Glutamatergic neuron (in vitro differentiated cells): ENCODE results near the gene ZNF227. TPM values are rescaled to one million over a fixed set of nuclear protein-coding genes. Genes with fewer than 3 reads are reported as not detected.
"Not testable (repeated sequence)": the region's sequence is repeated elsewhere in the genome, so short reads cannot be mapped to it uniquely, and the experiment has no call there.

Experiments
- DNase-seq: peaks from one replicate; pipeline ENCODE4 v3.0.0; 2022
- H3K27ac Mint-ChIP-seq: one replicate; pipeline ENCODE4 v1.8.0; 2020; ENCODE audit warnings: mild to moderate bottlenecking, mixed read lengths, inconsistent platforms; ENCODE audit not compliant: unreplicated experiment
- H3K27me3 Mint-ChIP-seq: one replicate; pipeline ENCODE4 v1.8.0; 2020; ENCODE audit warnings: mild to moderate bottlenecking, moderate library complexity, mixed read lengths, inconsistent platforms; ENCODE audit not compliant: unreplicated experiment
- H3K36me3 Mint-ChIP-seq: one replicate; pipeline ENCODE4 v1.8.0; 2020; ENCODE audit warnings: mild to moderate bottlenecking, mixed read lengths, inconsistent platforms; ENCODE audit not compliant: unreplicated experiment
- H3K4me1 Mint-ChIP-seq: one replicate; pipeline ENCODE4 v1.8.0; 2020; ENCODE audit warnings: mild to moderate bottlenecking, low read depth, mixed read lengths, inconsistent platforms; ENCODE audit not compliant: unreplicated experiment
- H3K4me3 Mint-ChIP-seq: one replicate; pipeline ENCODE4 v1.8.0; 2020; ENCODE audit warnings: mild to moderate bottlenecking, mixed read lengths, inconsistent platforms; ENCODE audit not compliant: unreplicated experiment
- H3K9me3 Mint-ChIP-seq: one replicate; pipeline ENCODE4 v1.8.0; 2020; ENCODE audit warnings: mild to moderate bottlenecking, moderate library complexity, mixed read lengths, inconsistent platforms; ENCODE audit not compliant: unreplicated experiment
- CTCF ChIP-seq: fragments of 200-600 bp; sonication (generic); IDR thresholded peaks from one replicate; pipeline ENCODE4 v1.5.0; 2021; ENCODE audit not compliant: partially characterized antibody, unreplicated experiment
- long read RNA-seq: library from polyadenylated mRNA; unstranded; transcript quantifications from one replicate; pipeline ENCODE4 v2.0.0, GENCODE V29; 2020; ENCODE audit not compliant: unreplicated experiment
- total RNA-seq: library from RNA; stranded (reverse); fragmentation: NEBNext Ultra II Directional; extraction: Animal tissue kit (Norgen Biotek cat#: 25700); gene quantifications from one replicate; pipeline ENCODE4 v1.2.1, GENCODE V29; 2021; ENCODE audit not compliant: unreplicated experiment

The ZNF227 gene
- total RNA-seq, result 26.4 TPM
- long read RNA-seq, partial matches to known transcripts, result 0 of 3 reads
- long read RNA-seq, other reads (novel, unspliced or antisense), result 2 of 3 reads

- Mint-ChIP-seq H3K4me1 (peaks cover 5% of the 10 kb centered on the region), H3K27ac (peak within 1 kb of the TSS; percentile 69), H3K4me3 (peak within 1 kb of the TSS; percentile 93), H3K9me3 (peaks cover 5% of the 10 kb centered on the region), H3K36me3 (no peaks in the 10 kb centered on the region), H3K27me3 (peaks cover 2% of the 10 kb centered on the region)
- peak; percentile 86 for DNase-seq
- TF ChIP-seq CTCF, result no peak
Measured at GRCh38 chr19:44212250-44212865, at the start of gene ZNF227. ZNF227 (plus strand) TSS chr19:44212532; CDS start chr19:44217793, 5,261 bp downstream.

GRCh38 chr19:44163789-44164188 lies 48.5 kb upstream of the ZNF227 start:
- Mint-ChIP-seq H3K27me3 (no peaks in the 10 kb centered on the region), H3K4me3 (peak overlapping the region; percentile 97), H3K36me3 (peaks cover 25% of the 10 kb centered on the region), H3K4me1 (peaks cover 16% of the 10 kb centered on the region), H3K27ac (no peak overlapping the region), H3K9me3 (peaks cover 6% of the 10 kb centered on the region)
- TF ChIP-seq CTCF, result no peak
- DNase-seq, result no peak

- Mint-ChIP-seq H3K4me1 (peaks cover 16% of the 10 kb centered on the region), H3K9me3 (peaks cover 6% of the 10 kb centered on the region), H3K4me3 (peak overlapping the region; percentile 97), H3K27me3 (no peaks in the 10 kb centered on the region), H3K36me3 (peaks cover 25% of the 10 kb centered on the region), H3K27ac (no peak overlapping the region)
- no peak for DNase-seq
- TF ChIP-seq CTCF, result no peak
Measured at GRCh38 chr19:44164327-44164672, 48.0 kb upstream of the ZNF227 start.

GRCh38 chr19:44164673-44165512 lies 47.4 kb upstream of the ZNF227 start, which contains the start of gene ZNF226:
ZNF226 (plus strand) TSS chr19:44165100; CDS start chr19:44170081, 4,981 bp downstream.
- peak within 1 kb of the TSS; percentile 87 for H3K27ac Mint-ChIP-seq
- H3K4me1 Mint-ChIP-seq, result peaks cover 16% of the 10 kb centered on the region
- no peak for TF ChIP-seq CTCF
- peak within 1 kb of the TSS; percentile 97 for H3K4me3 Mint-ChIP-seq
- H3K27me3 Mint-ChIP-seq, result no peaks in the 10 kb centered on the region
- peak; percentile 80 for DNase-seq
- peaks cover 21% of the 10 kb centered on the region for H3K36me3 Mint-ChIP-seq
- peaks cover 6% of the 10 kb centered on the region for H3K9me3 Mint-ChIP-seq

GRCh38 chr19:44170660-44171059 lies 41.7 kb upstream of the ZNF227 start:
- DNase-seq, H3K4me3 Mint-ChIP-seq, H3K27ac Mint-ChIP-seq, H3K27me3 Mint-ChIP-seq, H3K9me3 Mint-ChIP-seq: not testable (repeated sequence)
- peaks cover 38% of the 10 kb centered on the region for H3K36me3 Mint-ChIP-seq
- peaks cover 12% of the 10 kb centered on the region for H3K4me1 Mint-ChIP-seq
